ENCODE measurements around the gene NUDT11.
"Not testable (repeated sequence)": the region's sequence is repeated elsewhere in the genome, so short reads cannot be mapped to it uniquely, and the experiment has no call there.

NUDT11 gene

GRCh38 chrX:51496501-51497291 is at the start of gene NUDT11:
Gene NUDT11 (minus strand): TSS chrX:51496592. CDS start chrX:51496444, 148 bp downstream.
- FAIRE-seq: no peak

- FAIRE-seq: no peak
Observed at GRCh38 chrX:51520393-51520792, 24.0 kb upstream of the NUDT11 start.

GRCh38 chrX:51519131-51519530 is 22.7 kb upstream of the NUDT11 start:
- FAIRE-seq: not testable (repeated sequence)

- no peak for FAIRE-seq
Observed at GRCh38 chrX:51507551-51507950, 11.2 kb upstream of the NUDT11 start.

- FAIRE-seq: not testable (repeated sequence)
Observed at GRCh38 chrX:51495701-51496488, 497 bp downstream of the NUDT11 start.

GRCh38 chrX:51494409-51494808 is 2.0 kb downstream of the NUDT11 start:
- no peak for FAIRE-seq

GRCh38 chrX:51487960-51488267 is 8.5 kb downstream of the NUDT11 start:
- no peak for FAIRE-seq

- FAIRE-seq: no peak
Observed at GRCh38 chrX:51484616-51485015, 11.8 kb downstream of the NUDT11 start.

- not testable (repeated sequence) for FAIRE-seq
Observed at GRCh38 chrX:51482411-51482810, 14.0 kb downstream of the NUDT11 start.

GRCh38 chrX:51476930-51477329 is 19.5 kb downstream of the NUDT11 start:
- no peak for FAIRE-seq

- FAIRE-seq: no peak
Observed at GRCh38 chrX:51463322-51463721, 33.1 kb downstream of the NUDT11 start.

GRCh38 chrX:51461053-51462044 is 35.0 kb downstream of the NUDT11 start:
- FAIRE-seq: peak; percentile 77

GRCh38 chrX:51459125-51459524 is 37.3 kb downstream of the NUDT11 start:
- FAIRE-seq: peak; percentile 85

- no peak for FAIRE-seq
Observed at GRCh38 chrX:51456814-51457213, 39.6 kb downstream of the NUDT11 start.

GRCh38 chrX:51456246-51456645 is 40.1 kb downstream of the NUDT11 start:
- no peak for FAIRE-seq

- no peak for FAIRE-seq
Observed at GRCh38 chrX:51440365-51440764, 56.0 kb downstream of the NUDT11 start.

Data from G401.6 (cell line).